Raji (cell line): Measurements from ENCODE around the gene GHR.

Source experiments
- POLR2A ChIP-seq: IDR thresholded peaks from 2 replicates; pipeline ENCODE4 v1.6.1; 2011; ENCODE audit warnings: low read depth, low read length, control low read depth; ENCODE audit not compliant: insufficient read depth

Gene GHR

DNA sequence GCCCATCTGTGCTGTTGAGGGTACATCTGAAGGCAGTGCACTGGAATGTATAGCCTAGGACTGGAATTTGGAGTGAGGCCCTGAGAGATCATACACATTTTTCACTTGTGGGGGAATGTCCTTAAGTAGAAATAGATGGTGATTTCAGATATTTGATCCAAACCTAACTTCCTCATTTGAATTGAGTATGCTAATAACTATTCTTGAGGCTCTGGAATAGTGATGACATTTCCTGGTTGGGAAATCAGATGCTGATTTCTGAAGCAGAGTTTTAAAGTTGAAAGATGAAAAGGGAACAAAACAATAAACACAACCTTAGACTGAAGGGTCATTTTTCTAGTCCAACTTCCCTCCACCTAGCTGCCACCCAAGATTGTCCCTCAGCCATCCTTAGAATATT is 170.4 kb downstream of the GHR start:
- no peak for TF ChIP-seq POLR2A

DNA sequence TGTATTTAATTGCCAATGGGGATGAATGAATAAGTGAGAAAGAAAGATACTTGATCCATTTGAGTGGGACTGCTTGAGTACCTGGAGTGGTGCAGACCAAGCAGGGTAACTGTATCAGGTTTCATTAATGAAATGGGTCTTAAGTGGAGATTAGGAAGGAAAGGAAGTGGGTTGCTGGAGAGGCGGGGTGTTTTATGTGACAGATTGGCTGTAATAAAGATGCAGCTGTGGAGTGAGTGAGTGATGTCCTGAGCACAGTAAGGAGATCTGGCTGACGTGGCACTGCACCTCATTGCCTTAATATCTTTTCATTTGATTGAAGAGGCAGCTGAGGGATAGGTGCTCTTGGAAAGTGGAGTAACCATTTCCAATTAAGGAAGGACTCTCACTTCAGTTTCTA is 172.4 kb downstream of the GHR start:
- TF ChIP-seq POLR2A, result no peak

DNA sequence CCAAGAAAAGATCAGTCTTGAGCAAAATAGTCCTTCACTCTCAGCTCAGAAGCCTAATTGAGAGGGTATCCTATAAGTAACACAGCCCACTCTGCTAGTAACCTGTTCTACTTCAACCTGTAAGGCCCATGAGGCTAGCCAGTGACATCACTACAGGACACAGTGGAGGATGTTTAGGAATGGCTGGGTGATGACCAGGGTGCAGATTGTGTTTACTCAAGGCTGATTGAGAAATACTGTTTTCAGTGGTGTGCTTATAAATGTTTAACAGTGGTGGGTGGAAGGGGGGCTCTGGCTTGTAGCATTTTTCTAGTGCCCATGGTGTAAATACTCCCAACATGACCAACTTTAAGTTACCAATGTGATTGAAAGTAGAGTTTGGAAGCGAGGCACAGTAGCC is 173.6 kb downstream of the GHR start:
- no peak for TF ChIP-seq POLR2A

DNA sequence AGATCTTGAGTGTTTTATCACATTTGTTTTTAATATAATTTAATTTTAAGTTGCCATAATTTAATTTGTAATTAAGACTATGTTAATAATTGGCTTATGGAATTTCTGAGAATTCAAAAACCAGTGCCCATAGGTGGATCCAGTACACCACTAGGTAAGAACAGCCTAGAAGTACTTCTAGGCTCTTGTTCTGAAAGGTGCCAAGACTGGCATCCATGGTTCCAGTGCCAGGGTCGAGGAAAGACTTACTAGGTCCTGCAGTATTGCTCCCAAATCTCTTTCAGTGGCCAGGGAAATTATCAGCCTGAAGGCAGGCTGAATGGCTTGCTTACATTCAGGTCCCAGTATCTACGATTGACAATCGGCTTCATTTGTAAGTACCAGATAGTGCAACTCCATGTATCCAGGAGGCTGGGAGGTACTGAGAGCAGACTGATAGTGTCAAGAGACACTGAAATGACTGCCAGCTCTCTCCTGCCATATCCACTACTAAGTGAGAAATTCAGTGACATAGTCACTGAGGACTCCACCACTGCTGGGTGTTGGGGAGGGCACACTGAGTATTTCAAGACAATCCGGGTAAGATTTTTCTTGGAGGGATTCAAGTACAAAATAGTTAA is 174.2 kb downstream of the GHR start:
- no peak for TF ChIP-seq POLR2A

DNA sequence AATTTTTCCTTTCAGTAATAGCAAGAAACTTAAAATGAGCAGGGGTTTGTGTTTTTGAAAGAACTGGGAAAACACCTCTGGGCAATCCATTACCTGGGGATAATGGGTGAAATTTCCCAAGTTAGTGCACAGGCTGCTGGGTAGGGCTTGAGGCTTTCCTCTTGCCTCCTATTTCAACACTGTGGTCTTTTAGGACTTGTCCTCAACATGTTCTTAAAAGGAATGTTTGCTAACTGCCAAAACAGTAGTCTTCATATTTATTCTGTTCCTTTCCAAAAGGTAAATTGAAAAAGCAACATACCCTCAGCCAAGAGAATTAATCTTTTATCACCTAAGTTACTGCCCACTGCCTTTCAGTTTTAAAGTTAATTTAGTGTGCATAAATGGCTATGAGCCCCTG is 175.1 kb downstream of the GHR start:
- TF ChIP-seq POLR2A, result no peak

DNA sequence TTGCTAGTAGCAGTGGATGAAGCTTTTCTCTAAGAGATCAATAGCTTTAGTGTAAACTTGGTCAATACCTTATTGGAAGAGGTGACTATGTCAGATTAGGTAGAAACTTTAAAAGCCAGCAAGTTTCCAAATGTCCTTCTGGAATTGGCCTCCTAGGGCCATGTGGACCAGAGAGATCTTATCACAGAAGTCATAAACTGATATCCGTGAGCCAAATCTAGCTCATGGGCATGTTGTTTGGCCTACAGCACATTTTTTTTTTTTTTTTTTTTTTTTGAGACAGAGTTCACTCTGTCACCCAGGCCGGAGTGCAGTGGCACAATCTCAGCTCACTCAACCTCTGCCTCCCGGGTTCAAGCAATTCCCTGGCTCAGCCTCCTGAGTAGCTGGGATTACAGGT is 175.9 kb downstream of the GHR start:
- TF ChIP-seq POLR2A, result no peak

DNA sequence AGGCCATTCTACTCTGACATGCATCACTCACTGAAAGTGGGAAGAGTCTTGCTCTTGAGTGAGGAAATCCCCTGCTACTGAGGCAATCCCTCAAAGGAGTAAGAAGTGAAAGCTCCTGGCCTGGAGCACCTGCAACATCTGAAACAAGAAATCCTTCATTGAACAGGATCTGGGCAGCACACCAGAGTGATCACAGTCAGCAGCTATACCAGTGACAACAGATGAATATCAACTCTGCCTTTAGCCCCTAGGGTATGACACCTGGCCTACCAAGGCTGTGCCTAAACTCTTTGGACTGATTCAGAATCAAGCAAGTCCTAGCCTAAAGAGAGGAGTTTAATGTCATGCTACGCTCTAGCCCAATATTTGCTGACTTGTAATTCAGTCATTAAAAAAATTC is 177.2 kb downstream of the GHR start:
- no peak for TF ChIP-seq POLR2A

DNA sequence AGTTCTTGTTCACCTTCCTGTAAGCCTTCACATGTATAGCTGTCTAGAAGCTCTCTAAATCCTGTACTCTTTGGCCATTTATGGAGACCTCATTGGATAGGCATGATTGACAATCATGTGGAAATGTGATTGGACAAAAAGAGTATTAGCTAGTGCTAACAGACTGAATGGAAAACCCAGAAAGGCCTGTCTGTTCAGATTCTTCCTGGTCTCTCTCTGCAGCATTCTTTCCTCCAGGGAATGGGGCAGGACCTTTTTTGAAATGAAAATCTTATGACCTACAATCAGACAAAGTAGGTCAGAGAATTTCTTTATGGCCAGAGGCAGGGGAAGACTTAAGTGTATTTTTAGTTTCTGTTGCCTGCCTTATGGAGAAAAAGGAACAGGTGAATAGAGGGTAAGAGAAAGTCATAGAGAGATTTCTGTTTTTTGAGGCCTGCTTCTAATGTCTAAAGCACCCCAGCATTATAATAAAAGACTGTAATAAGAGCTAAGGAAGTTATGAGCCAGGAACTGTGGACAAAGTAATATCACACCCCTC is 181.0 kb downstream of the GHR start:
- no peak for TF ChIP-seq POLR2A

DNA sequence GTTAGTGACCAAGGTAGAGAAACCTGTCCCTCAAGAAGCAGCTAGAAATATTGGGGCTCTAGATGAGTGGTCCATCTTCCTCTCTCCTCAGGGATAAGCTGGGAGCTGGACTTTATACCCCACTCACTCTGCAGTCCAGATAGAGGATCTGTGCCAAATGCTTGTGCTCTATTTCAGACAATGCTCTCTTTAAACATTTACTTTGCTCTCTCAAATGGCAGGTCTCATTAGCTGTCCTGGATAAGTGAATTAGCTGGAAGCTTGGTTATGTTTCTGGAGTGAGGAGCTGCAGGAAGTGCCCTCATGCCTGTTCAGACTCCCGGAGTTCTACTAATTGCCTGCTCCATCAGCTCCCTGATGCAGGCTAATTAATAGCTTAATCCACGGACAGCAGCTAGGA is 182.3 kb downstream of the GHR start:
- TF ChIP-seq POLR2A, result no peak

DNA sequence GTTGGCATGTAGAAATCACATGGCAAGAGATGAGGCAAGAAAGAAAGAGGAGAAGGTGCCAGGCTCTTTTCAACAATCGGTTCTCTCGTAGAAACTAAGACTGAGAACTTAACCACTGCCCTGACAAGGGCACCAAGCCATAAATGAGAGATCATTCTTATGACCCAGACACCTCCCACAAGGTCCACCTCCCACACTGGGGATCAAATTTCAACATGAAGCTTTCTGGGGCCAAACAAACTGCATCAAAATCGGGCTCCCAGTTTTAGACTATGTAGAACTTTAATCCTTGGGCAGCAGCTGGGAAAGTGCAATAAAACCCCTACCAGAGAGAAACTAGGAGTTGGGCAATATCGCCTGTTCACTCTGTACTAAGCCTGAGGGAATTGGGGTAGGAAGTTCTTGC is 183.2 kb downstream of the GHR start:
- TF ChIP-seq POLR2A, result no peak

DNA sequence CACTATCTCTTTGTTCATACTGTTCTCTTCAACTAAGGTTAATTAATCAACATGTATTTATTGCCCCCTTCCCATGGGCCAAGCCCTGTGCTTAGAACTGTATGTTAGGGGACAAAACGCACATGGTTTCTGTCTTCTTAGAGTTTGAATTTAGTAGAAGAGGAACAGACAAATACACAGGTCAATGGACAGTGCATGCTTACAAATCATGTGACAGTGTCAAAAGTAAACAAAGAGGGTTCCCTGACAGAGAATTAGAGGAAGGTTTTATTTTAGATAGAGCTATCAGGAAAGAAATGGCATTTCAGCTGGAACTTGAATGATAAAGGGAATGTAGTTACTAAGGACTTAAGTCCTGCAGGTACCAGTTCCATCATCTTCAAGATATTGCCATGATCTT is 188.2 kb downstream of the GHR start:
- no peak for TF ChIP-seq POLR2A

DNA sequence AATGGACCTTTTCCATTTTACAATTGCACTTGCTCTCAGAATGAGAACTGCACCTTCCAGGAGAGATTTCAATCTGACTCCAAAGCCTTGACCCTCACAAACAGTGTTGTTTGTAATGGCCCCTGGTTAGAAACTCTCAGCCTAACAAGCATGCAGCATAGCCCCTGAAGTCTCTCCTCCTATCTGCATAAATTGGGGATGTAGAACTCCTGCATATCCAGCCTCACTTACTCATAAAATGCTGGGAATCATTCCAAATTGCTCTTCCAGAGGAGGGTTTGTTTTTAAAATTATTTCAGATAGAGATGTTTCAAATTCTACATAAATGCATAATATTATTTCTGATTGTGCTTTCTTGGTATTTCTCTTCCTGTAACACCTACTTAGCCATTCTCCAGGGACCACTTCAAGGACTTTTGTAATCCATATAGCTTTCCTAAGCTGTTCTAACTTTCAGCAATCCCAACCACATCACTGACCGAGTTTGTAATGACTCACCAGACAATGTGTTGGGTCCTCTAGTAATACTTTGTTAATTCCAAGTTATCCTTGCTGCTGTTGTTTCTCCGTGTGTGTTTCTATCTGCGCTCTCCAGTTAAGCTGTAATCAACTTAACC is 189.6 kb downstream of the GHR start:
- TF ChIP-seq POLR2A, result no peak

DNA sequence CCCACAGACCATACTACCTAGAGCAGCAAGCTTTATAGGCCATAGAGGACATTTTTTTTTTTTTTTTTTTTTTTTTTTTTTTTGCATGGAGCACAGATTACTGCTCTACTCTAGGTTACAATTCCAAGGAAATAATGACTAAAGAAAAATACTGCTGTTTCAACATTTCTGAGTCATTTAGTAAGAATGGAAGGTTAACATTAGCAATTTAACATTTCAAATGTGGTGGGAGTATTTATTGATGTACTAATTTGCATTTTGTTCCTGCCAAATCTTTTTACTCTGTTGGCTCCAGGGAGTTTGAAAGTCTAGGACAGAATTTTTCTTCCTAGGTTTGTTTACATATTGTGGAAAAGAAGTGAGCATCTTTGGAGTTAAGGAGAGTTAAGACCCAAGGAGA is 191.3 kb downstream of the GHR start:
- TF ChIP-seq POLR2A, result no peak

DNA sequence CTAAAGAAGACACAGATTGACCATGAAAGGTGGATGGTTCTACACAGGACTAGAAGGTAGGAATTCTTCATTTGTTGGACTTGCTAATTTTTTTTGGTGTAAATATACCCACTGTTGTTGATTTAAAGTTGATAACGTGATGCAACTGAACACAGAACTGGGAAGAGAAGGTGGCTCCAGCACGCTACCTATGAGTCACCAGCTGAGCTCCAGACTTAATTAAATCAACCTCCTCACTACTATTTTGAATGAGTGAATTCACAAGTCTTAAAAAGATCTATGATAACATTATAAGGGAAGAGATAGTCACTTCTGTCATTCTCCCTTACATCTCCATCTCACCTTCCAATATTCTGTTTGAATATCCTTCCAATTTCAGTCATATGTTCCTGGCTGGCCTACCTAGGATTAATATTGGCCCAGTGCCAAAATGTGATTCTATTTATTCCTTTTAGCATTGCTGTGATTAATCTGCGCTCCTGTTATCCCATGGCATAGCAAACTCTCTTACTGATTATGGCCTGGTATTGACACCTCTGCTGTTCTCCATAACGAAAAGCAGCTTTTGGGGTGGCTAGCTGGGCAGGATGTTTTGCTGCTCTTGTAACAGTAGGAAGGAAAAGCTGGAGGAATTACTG is 197.5 kb downstream of the GHR start:
- TF ChIP-seq POLR2A, result no peak

DNA sequence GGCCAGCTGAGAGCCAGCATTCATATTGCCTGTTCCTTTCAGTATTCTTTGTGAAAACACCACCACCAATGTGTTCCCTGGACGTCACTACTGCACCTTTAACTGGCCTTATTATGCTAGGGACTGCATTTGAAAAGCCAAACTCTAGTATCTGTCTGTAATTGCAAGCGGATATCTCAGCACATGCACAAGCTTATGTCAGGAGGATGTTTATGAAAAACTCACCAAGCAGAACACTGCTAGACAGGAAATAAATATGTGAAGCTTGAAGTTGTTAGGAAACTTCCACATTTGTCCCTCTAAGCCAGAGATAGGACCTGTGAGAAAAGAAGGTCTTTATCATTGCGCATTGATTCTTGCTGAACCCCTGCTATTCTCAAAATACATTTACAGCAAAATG is 198.0 kb downstream of the GHR start:
- no peak for TF ChIP-seq POLR2A

DNA sequence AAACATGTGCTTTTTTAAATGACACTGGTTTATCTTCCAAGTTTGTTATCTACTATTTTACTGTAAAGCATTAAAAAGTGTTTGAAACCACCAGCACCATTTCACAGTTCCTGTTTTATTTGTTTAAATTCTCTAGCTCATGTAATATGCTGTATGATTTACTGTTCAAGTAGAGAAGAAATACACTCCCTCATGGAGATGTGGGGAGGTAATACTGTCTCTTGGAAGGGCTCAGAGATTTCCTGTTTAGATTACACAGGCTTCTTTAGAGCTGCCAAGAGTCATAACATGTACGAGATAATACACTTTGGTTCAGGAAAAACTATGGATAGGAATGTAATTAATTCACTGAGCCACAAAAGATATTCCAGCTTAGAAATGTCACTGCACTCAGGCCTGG is 198.4 kb downstream of the GHR start:
- no peak for TF ChIP-seq POLR2A
